ENCODE measurements around the gene TTC13.

DNA sequence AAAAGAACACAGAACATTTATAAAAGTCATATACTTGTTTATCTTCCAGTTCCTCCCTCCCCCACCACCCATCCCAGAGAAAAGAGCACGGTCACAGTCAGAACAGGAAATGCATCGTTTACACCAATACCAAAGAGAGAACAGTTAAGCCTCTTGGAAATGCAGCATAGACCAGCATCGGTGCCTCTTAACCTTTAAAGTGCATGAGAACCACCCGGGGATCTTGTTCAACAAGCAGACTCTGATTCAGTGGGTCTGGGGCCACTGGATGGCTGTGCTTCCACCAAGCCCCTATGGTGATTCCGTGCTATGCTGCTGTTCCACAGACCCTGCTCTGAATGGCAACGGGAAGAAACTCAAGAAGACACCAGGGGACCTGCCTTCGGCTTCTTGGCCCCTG is 42.2 kb upstream of the TTC13 start:
- TF ChIP-seq CTCF (IDR thresholded peaks at IDR 0.05 in 2 of 3, conservative IDR thresholded peaks at IDR 0.05 in 1 of 3; ENCODE audit: control insufficient read depth in 2 of 3, extremely low read depth in 1 of 3, insufficient read depth in 1 of 3, low read depth in 3 of 3, low read length in 3 of 3), result no peak
- TF ChIP-seq SP1 (IDR thresholded peaks at IDR 0.05; ENCODE audit: low read depth, low read length), result no peak
- TF ChIP-seq RAD21 (IDR thresholded peaks at IDR 0.05; ENCODE audit: insufficient read depth, low read depth, low read length), result no peak
- no peak for TF ChIP-seq ZNF207 (IDR thresholded peaks at IDR 0.05; ENCODE audit: borderline replicate concordance)

All from GM12878 (cell line).